NOMO-1 treated with DMSO at 0.1 percent for 48 hours (cell line): ENCODE results near the gene HOXA7.

Experiments used
- DNase-seq: peaks from one replicate; lab custom pipeline; 2025; ENCODE audit not compliant: unreplicated experiment; lab: John Stamatoyannopoulos, UW

Gene HOXA7

GRCh38 chr7:27159266-27160144 is 3.0 kb upstream of the HOXA7 start:
- DNase-seq, result no peak

- peak; percentile 52 for DNase-seq
Observed at GRCh38 chr7:27158436-27159265, 2.2 kb upstream of the HOXA7 start.

DNA sequence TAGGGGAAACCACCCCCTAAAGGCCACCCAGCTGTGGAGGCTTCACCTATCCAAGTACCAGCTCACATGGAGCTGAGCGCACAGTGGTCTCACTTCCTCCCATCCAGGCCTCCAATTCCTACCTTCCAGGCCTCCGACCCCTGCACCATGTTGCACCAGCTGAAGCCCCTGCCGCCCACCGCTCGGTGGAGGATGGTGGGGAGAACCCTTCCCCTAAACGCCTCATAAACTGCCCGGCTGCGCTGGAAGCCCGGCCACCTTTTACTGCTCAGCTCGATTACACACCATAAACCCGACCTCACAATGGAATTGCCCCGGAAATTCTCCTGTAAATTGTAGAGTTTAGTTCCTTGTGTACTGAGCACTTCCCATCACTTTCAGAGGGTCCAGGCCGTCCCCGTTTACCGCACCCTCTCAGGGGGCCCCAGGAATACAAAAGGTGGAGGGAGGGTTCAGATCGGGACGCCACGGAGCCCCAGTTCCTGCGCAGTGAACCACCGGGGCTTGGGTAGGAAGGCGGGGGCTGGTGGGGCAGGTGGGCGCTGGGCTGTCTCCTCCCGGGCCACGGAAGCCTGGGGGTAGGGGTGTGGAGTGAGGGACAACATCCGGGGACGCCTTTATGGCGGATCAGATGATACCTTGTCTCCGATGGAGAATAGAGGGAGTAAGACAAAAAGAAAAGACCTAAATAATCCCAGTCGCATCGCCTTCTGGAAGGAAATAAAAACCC is 1.4 kb upstream of the HOXA7 start:
- DNase-seq, result no peak

DNA sequence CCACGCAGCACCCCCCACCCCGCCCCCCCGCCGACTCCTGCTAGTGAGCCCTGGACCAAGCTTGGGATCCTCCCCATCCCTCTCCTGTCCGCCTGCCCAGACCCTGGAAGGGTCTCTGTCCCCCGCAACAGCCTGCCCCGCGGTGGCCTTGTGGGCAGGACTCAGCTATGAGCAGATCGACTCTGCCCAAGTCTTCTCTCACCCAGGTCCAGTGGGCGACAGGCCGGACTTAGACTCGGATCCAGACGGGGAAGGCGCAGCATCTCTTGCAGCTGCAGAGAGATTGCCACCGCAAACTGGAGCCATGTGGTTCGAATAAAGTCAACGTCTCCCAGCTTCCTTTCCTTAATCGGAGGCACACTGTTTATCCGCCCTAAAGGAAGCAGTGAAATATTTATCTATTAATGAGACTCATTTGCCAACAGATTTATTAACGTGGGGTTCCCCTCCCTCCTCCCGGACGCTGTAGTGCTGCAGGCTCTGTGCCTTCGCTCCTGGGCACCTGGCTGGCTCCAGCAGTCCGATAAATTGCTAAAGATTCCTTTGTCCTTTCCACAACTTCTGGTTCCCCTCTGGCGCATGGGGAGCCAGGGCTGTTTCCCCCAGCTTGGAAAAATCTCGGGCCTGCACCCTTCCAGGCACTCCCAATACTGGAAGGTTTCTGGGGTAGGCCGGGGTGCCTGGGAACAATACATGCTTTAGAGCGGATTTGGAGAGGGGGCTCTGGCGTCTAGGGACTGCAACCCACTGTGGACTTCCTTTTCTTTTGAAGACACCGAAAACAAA is 634 bp upstream of the HOXA7 start:
- DNase-seq, result no peak

- no peak for DNase-seq
Observed at GRCh38 chr7:27155816-27156507, 513 bp downstream of the HOXA7 start.

- DNase-seq, result no peak
Observed at GRCh38 chr7:27154901-27155815, 1.3 kb downstream of the HOXA7 start.

DNA sequence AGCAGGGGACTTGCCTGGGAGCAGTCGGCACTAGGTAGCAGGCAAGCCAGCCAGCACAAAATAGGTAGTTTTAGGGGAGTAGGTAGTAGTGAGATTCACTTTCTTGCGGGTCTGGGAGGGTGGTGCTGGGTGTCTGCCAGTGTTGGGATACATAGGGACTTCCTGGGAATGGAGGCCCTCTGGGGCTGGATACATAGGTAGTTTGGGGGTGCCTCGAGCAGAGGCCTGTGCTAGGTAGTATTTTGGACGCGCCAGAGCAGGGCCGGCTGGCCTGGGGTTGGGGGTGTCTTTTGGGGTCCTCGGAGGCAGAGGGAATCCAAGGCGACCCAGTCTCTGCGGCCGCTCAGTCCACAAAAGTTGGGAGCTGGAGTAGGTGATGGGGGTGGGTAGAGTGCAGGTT is 2.1 kb downstream of the HOXA7 start:
- no peak for DNase-seq

- DNase-seq, result no peak
Observed at GRCh38 chr7:27153526-27153925, 2.9 kb downstream of the HOXA7 start.

GRCh38 chr7:27152816-27153442 is 3.5 kb downstream of the HOXA7 start:
- no peak for DNase-seq

GRCh38 chr7:27151931-27152815 is 4.3 kb downstream of the HOXA7 start, which contains the start of gene HOXA3:
TSS of gene HOXA3 (minus strand) at chr7:27152583. CDS start at chr7:27110640, 41,943 bp downstream.
- DNase-seq, result peak; percentile 87

DNA sequence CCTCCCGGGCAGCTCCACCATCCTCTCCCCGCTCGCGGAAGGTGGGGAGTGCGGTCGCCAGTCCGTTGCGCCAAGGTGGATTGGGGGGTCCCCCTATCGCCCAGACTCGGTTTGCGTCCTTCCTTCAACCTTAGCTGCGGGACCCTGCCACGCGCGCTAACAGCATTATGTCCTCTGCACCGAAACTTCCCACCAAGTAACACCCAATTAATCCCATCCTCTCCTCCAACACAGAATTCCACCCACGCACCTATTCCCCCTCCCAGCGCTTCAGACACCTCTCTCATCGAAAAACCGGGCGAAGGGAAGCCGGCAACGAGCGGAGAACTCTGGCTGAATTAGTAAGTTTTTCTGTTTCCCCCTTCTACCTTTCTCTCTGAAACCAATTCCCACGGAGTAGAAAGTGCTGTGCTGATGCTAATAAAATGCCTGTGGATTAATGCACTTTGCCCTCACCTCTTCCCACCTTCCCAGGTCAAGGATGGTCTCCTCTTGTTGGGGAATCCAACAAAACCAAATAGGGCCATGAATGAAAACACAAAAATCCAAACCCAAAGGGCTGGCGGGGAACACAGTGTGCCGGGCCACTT is 5.0 kb downstream of the HOXA7 start:
- DNase-seq, result no peak

- peak; percentile 59 for DNase-seq
Observed at GRCh38 chr7:27150568-27151340, 5.7 kb downstream of the HOXA7 start.

- no peak for DNase-seq
Observed at GRCh38 chr7:27149842-27150567, 6.5 kb downstream of the HOXA7 start.

DNA sequence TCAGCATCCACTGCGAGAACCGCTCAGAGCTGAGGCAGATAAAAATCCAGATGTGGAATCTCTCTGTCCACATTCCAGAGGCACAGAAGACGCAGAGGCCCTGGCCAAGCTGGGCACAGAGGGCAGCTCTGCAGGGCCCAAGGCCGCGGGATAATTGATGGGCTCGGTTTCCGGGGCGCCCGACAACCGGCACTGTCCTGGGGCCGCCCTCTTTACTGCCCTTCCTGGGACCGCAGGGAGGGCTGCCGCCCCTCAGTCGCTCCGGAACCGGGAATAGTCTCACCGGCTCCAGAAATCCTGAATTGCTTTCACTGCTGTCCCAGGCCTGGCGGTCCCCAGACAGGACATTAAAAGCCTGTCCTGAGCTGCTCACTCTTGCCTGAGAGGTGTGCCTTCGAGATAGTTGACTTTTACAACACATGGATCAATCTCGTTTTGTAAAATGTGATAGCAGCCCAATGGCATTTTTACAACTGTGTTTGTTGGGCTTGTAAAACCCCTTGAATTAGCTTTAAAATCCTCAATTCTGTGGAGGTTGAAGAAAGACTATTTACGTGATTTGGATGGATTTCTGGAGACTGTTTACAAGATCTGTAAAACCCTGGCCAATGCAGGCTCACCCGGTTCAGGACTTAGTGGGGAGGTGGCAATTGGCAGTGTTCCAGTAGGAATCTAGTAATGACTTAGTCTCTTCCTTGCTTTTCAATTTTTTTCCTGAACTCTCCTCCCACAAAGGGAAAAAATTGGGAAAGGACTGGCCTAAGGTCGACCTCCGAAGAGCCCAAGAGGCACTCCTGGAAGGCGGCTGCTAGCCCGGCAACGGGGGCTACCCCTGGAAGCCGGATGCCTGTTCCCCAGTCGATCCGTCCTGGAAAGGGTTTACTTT is 7.5 kb downstream of the HOXA7 start:
- DNase-seq, result no peak
